HG02623 (cell line): ENCODE measurements around the gene LILRB5.
A peak's percentile ranks its signal among the peaks of the same experiment; 100 is the strongest.
"Not testable (repeated sequence)": the region's sequence is repeated elsewhere in the genome, so short reads cannot be mapped to it uniquely, and the experiment has no call there.

ENCODE experiments used
- ATAC-seq: cut with Tn5 transposase; IDR thresholded peaks from one replicate; pipeline ENCODE4 v1.9.1; 2021; ENCODE audit warnings: moderate library complexity; ENCODE audit not compliant: unreplicated experiment

The LILRB5 gene

DNA sequence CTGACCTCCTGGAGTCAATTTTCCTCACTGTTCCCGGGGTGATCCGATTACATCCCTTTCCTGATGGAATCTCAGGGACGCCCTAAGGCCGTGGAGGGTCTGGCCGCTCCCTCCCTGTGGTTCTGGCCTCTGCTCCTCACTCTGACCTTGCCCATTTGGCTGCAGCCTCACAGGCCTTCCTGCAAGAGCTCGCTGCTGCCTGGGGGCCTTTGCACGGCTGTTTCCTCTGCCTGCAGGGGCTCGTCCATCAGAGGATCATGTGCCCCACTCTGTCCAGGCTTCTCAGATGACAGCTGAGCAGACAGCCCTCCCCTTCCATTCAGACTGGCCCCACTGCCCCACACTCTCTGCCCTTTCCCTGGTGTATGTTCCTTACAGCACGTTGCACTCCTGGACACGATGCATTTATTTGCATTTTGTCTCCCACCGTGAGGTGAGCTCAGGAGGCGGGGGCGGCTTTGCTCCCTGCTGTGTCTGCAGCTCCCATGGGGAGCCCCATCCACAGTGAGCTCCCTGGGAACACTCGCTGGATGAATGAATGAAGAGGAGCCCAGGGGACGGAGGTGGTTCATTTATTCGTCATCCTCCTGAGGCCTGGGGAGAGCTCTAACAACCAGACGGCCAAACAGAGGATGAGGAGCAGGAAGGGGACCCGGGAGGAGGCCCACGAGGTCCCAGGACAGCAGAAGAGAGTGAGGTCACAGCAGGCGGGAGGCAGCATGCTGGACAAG, 39.4 kb downstream of the LILRB5 start:
- not testable (repeated sequence) for ATAC-seq

DNA sequence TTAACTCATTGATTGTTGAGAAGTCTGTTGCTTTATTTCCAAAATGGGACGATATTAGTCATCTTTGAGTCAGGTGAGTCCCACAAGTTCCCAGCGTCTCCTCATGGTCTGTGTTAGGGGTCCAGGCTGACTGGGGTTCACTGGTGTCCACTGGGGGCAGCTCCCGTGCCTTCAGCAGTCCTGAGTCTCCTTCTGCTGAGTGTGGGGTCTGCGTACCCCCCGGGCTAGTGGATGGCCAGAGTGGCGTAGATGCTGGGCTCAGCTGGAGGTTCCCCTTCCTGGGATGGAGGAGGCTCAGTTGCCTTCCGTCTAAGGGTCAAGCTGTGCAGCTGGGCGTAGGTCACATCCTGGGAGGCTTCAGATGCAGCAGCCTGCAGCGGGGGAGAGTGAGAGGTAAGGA, 40.2 kb downstream of the LILRB5 start:
- ATAC-seq, result no peak

DNA sequence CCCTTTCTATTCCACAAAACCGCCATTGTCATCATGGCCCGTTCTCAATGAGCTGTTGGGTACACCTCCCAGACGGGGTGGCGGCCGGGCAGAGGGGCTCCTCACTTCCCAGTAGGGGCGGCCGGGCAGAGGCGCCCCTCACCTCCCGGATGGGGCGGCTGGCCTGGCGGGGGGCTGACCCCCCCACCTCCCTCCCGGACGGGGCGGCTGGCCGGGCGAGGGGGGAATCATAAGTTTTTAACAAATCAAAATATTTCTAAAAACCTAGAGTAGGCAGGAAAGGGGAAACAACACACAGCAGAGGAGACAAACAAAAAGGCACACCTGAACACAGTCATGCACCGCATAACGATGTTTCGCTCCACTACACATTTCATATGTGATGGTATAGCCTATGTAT, 42.3 kb downstream of the LILRB5 start:
- not testable (repeated sequence) for ATAC-seq

DNA sequence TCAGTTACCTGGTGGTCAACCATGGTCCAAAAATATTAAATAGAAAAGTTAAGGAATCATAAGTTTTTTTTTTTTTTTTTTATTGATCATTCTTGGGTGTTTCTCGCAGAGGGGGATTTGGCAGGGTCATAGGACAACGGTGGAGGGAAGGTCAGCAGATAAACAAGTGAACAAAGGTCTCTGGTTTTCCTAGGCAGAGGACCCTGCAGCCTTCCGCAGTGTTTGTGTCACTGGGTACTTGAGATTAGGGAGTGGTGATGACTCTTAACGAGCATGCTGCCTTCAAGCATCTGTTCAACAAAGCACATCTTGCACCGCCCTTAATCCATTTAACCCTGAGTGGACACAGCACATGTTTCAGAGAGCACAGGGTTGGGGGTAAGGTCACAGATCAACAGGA, 42.9 kb downstream of the LILRB5 start:
- ATAC-seq, result not testable (repeated sequence)

DNA sequence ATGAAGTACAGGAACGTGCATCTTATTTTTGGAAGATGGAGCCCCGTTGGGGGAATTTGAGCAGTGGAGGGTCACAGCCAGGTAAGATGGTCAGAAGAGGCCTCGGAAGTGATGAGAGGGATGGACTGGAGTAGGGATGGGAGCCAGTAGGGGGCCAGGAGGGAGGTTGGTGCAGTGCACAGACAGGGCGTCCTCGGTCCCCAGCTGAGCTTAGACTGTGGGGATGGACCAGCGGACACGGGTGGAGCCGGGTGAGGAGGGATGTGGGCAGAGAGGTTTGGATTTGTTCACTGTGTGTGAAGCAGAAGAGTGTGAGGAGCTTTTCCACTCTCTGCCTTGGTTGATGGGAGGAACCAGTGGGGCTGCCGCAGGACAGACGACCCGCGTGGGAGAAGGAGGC, 45.8 kb downstream of the LILRB5 start:
- no peak for ATAC-seq

DNA sequence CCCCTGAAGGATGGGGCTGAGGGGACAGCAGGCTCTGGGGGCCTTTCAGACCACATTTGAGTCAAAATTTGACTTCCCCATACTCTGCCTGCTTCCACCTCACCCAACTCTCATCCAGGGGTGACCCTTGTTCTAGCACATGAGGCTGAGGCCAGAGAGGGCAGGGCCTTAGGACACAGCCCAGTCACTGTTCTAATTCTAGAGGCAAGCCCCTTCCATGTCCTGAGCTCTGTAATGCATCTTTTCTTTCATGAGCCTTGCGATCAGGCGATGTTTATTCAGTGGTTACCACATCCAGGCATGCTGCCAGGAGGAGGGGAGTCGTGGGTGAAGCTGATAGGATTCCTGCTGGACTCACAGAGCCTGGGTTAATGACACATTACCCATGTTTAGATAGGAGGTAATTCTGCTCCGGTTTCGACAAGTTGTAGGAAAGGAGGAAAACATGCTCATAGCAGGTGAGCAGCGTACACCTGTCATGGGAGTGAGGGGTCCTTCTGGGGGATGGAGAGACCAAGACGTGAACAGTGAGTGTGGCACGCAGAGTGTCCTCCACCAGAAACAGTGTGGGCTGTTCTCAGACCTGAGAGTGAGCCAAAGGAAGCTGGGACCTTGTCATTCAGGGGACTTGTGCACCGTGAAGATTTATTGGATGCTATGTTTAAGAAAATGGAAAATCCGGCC, 47.1 kb downstream of the LILRB5 start:
- no peak for ATAC-seq

DNA sequence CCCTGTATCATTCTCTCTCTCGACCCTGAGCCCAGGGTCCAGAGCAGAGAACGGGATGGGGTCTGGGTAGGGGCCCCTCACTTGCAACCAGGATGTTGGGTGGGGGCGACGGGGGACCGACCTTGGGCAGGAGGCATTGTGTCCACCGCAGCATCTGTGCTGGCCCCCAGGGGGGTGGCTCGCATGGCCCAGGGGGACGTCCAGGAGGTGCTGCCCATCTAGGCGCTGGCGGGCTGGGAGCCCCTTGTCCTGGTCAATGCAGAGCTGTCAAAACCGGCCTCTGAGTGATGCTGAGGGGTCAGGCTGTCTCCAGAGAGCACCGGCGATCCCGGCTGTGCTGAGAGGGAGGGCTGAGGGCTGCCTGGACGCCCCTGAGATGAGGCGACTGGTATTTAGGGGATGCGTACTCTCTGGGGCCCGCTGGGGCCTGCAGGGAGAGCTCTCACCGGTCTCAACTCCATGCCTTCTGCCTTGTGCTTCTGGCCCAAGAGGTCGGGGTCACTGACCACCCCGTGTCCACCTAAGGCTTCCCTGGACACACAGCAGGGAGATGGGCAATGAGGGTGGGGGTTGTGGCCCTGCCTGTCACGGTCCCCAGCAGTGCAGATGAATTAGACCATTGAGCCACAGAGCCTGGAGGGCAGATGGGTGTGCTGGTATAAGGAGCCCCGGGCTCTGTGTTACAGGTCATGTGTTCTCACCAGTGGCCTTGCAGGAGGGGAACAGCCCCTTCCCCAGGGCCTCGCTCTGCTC, 47.8 kb downstream of the LILRB5 start:
- ATAC-seq, result no peak

DNA sequence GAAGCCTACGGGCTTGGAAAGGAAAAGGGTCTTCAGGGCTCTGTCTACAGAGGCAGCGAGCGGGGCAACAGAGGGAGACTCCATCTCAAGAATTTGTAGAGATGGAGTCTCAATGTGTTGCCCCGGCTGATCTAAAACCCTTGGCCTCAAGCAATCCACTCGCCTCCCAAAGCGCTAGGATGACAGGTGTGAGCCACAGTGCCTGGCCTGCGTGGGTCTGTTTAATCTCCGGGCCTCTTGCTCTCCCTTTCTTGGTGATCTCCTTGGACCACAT, 48.4 kb downstream of the LILRB5 start:
- no peak for ATAC-seq

DNA sequence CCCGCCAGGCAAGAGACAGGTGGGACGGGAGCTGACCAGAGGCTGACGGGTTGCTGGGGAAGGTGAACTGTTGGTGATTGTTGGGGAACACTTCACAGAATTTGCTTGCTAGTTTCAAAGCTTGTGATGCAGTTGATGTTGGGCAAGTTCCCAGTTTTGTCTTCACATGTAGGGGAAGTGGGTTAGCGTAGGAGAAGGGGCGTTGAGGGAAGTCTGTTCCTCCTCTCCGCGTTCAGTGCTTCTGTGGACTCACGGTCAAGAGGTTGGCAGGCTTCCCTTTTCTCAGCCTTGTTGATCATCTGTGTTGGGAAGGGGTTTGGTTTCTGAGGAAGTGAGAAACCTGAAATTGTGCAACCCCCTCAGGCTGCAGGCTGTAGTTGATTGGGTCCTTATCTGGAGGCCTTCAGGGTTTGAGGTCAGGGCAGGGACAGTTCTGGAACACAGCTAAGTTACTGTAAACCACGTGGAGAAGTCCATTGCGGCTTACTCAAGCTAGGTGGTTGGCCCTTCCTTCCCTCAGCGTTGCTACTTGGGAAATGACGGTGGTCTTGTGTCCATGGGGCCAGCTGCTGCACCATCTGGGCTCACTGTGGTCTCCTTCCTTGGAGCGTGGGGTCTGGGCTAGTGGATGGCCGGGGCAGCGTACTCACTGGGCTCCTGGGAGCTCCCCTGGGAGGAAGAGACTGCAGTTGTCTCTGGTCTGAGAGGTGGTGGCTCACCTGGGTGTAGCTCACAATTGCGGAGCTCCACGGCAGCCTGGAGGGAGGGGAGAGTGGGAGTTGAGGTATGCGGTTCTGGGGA, 48.9 kb downstream of the LILRB5 start:
- ATAC-seq, result peak; percentile 48

DNA sequence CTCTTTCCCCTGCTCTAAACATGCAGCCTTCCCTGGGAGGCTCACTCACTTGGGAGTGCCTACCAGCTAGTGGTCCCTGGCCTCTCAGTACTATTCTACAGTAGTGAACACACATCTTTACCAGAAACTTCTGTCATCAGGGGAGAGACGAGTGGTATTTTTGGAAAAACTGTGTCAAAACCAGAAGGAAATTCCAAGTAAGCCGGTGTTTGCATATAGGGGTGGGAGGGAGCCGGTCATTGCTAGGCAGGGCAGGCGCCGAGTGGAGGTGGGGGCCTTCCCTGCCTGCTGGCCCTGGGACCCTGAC, 49.4 kb downstream of the LILRB5 start:
- peak; percentile 11 for ATAC-seq

DNA sequence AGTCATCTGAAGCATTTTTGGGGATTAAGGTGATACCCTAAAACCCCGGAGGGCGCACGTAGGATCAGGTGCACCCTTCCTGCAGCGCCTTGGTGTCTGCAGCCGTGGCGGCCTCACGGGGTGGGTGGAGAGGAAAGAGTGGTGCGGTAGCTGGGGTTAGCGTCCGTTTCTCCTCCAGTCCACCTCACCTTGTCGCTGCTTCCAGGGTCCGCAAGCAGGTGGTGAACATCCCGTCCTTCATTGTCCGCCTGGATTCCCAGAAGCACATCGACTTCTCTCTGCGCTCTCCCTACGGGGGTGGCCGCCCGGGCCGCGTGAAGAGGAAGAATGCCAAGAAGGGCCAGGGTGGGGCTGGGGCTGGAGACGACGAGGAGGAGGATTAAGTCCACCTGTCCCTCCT, 49.9 kb downstream of the LILRB5 start:
- ATAC-seq, result not testable (repeated sequence)

DNA sequence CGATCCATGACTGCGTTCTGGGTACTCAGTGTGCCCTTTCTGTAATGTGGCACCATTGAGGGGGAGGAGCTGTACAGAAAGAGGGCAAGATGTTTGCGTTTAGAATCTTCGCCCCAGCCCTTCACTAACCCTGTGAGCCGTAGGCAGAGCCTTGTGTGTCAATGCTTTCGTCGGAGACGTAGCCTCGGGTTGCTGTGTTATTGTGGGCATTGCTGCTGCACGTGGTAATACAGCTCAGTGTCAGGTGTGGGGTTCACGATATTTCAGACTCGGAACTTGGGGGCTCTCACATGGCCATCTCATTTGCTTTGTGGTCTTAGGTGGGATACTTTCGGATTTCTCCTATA, 50.3 kb downstream of the LILRB5 start:
- no peak for ATAC-seq

DNA sequence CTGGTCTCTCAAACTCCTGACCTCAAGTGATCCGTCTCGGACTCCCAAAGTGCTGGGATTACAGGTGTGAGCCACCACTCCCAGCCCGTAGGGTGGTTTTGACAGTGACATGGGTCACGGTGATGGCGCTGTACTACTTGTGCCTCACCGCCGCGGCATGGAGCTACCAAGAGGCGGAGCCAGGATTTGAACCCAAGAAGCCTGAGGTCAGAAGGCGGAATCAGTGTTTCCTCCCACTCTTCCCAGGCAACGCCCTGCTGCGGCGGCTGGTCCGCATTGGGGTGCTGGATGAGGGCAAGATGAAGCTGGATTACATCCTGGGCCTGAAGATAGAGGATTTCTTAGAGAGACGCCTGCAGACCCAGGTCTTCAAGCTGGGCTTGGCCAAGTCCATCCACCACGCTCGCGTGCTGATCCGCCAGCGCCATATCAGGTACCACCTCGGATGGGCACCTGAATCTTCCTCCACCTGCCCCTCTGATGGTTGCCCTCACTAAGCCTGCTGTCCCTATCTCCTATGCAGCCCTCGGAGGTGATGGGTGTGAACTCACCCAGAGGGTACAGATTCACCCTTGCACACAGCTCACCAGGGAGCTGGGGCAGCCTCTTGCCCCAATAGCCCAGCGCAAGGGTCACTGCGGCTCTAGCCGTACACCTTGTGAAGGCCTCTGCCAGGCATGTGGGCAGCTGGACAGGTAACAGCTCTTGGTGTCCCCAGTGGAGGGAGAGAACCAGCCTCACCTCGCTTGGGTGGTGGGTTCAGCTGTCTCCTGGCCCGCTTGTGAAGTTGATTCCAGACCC, 50.8 kb downstream of the LILRB5 start:
- no peak for ATAC-seq

DNA sequence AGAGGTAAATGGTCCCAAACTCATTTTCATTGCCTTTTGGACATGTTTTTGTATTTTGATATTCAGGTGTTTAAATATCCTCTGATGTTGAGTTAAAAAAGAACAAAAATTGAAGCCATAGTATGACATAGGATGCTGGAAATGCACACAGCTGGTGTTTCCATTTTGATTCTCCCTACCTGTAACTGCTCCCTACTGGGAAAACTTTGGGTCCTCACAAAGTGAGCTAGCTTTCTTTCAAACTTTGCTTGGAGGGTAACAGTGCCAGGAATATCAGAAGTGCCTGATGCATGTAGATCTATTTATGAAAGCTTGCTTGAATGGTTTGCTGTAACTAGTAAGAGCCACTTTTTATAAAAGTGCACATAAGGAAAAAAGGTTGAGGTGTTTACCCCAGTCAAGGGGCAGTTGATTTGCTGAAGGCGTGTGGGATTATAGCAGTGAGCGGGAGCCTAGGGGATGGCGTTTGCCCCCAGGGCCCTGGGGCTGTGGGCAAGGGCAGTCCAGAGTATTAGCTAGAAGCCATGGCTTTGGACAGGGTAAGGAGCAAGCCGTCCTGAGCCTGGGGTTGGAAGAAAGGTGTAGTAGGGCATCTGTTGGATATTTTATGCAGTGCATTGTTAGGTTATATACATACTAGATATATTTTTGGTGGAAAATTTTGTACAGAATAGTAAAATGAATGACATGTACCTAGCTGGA, 52.2 kb downstream of the LILRB5 start:
- ATAC-seq, result no peak

DNA sequence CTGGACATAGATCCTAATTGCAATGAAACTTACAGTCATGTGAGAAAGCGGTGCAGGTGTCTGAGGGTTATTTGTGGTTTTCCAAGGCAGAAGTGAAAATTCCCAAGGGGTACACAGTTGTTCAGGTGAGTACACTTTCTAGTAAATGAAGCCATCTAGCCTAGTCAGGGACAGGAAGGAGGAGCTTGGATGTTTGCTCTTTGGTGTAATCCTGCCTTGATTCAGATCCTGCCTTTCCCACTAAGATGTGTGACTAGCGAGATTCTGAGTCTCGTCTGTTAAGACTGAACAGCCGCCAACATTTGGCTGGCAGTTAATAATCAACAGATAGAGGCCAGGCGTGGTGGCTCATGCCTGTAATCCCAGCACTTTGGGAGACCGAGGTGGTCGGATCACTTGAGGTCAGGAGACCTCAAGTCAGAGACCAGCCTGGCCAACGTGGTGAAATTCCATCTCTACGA, 53.9 kb downstream of the LILRB5 start:
- no peak for ATAC-seq

DNA sequence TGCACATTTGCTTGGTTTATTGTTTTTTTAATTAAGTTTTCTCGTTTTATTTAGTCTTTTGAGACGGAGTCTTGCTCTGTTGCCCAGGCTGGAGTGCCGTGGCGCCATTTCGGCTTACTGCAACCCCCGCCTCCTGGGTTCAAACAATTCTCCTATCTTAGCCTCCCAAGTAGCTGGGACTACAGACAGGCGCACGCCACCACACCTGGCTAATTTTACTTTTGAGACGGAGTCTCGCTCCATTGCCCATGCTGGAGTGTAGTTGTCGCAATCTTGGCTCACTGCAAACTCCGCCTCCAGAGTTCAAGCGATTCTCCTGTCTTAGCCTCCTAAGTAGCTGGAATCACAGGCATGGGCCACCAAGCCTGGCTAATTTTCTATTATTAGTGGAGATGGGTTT, 55.1 kb downstream of the LILRB5 start:
- no peak for ATAC-seq

DNA sequence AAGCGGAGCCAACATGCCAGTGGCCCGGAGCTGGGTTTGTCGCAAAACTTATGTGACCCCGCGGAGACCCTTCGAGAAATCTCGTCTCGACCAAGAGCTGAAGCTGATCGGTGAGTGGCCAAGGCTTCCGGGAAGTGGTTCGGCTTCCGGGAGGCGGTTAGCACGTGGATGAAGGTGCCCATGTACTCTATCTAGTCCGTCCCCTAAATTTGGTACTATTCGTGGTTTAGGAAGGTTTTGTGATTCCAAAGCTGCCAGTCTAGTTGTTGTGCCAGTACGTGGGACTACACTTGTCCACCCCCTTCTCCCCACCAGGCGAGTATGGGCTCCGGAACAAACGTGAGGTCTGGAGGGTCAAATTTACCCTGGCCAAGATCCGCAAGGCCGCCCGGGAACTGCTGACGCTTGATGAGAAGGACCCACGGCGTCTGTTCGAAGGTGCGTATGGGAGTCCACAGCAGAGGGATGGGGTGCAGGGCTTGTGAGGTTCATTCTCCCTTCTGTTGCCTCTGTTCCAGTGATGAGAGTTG, 55.8 kb downstream of the LILRB5 start:
- no peak for ATAC-seq
